GM12878 (cell line): Measurements from ENCODE around the gene CNST. TPM values are rescaled to one million over a fixed set of nuclear protein-coding genes. Genes with fewer than 3 reads are reported as not detected.

Experiments used
- ATAC-seq: fragments of 200-7000 bp; cut with Tn5 transposase; 3 replicates; pipeline ENCODE4 v1.9.1; 2020; ENCODE audit warnings: mild to moderate bottlenecking, moderate library complexity
- BruUV-seq: library from RNA; stranded (reverse); fragments of 400-500 nt; replicated peaks from 2 replicates; lab custom pipeline; 2021; lab: Mats Ljungman, UMichigan
- CTCF ChIA-PET: fragments of 300-600 bp; sonication (Branson Sonifier 250); formaldehyde crosslinking; extraction: SDS; loops from one replicate; lab custom pipeline; 2021; ENCODE audit warnings: inconsistent platforms; lab: Yijun Ruan, JAX
- POLR2A ChIA-PET: fragments of 350-600 bp; formaldehyde crosslinking; extraction: SDS; loops from one replicate; lab custom pipeline; 2021; ENCODE audit warnings: inconsistent platforms; lab: Charles Lee
- RAD21 ChIA-PET: fragments of 300-600 bp; sonication (Branson Sonifier 250); formaldehyde crosslinking; loops from one replicate; lab custom pipeline; 2023; ENCODE audit warnings: antibody characterized with exemption; ENCODE audit not compliant: unreplicated experiment; lab: Charles Lee
- SMC1A ChIA-PET: fragments of 300-600 bp; sonication (Branson Sonifier 250); formaldehyde crosslinking; loops from one replicate; lab custom pipeline; 2023; ENCODE audit not compliant: unreplicated experiment, uncharacterized antibody; lab: Charles Lee
- DNase-seq: peaks from one replicate; pipeline ENCODE4 v3.0.0-alpha.2; 2011; ENCODE audit warnings: low read depth, low spot score
- FAIRE-seq: peaks from 3 replicates; lab custom pipeline; 2011; peaks lifted over from hg19 to GRCh38; lab: Jason Lieb, UNC
- H2AFZ ChIP-seq: 2 replicates; pipeline ENCODE4 v1.6.0; 2011; ENCODE audit warnings: low read depth, low read length, control low read depth; ENCODE audit not compliant: control insufficient read depth
- H3K27ac ChIP-seq: 2 replicates; pipeline ENCODE4 v1.5.1; 2011; ENCODE audit warnings: control low read depth; ENCODE audit not compliant: control insufficient read depth, insufficient read depth
- H3K27me3 ChIP-seq, 2 experiments: replicated peaks in 1 of 2; 2 replicates each; pipeline versions ENCODE4 v1.6.0 to v1.6.1; 2011; ENCODE audit warnings: low read length in 1 of 2; ENCODE audit not compliant: control insufficient read depth in 2 of 2, insufficient read depth in 2 of 2
- H3K36me3 ChIP-seq, 2 experiments: 2 replicates each; pipeline ENCODE4 v1.5.1; 2011; ENCODE audit warnings: low read length in 1 of 2; ENCODE audit not compliant: control insufficient read depth in 2 of 2, insufficient read depth in 2 of 2
- H3K4me1 ChIP-seq: 2 replicates; pipeline ENCODE4 v1.6.1; 2011; ENCODE audit warnings: mild to moderate bottlenecking, low read length, moderate library complexity, mixed read lengths; ENCODE audit not compliant: control insufficient read depth, insufficient read depth
- H3K4me2 ChIP-seq: 2 replicates; pipeline ENCODE4 v1.6.0; 2011; ENCODE audit warnings: control low read depth; ENCODE audit not compliant: control insufficient read depth, insufficient read depth
- H3K4me3 ChIP-seq: fragments of 200-600 bp; sonication (generic); 2 replicates; pipeline ENCODE4 v1.5.1; 2016
- H3K79me2 ChIP-seq: 2 replicates; pipeline ENCODE4 v1.6.0; 2011; ENCODE audit warnings: low read length; ENCODE audit not compliant: control insufficient read depth, insufficient read depth
- H3K9ac ChIP-seq: 2 replicates; pipeline ENCODE4 v1.8.0; 2011; ENCODE audit warnings: low read length, control low read depth, mixed read lengths; ENCODE audit not compliant: control insufficient read depth, insufficient read depth
- H3K9me3 ChIP-seq: replicated peaks from 3 replicates; pipeline ENCODE4 v1.5.1; 2011; ENCODE audit warnings: mild to moderate bottlenecking, low read length; ENCODE audit not compliant: control insufficient read depth, insufficient read depth
- H4K20me1 ChIP-seq: 2 replicates; pipeline ENCODE4 v1.6.0; 2011; ENCODE audit not compliant: control insufficient read depth, insufficient read depth
- BCL11A ChIP-seq: IDR thresholded peaks from 2 replicates; pipeline ENCODE4 v1.6.1; 2011; ENCODE audit warnings: low read depth, low read length
- BHLHE40 ChIP-seq, 2 experiments: fragments of 450-650 bp in 1 of 2; IDR thresholded peaks; 2 replicates each; pipeline ENCODE4 v1.6.1; 2011 to 2017; ENCODE audit warnings: low read depth in 2 of 2, borderline replicate concordance in 1 of 2, improper control_type of control experiment in 1 of 2, low read length in 1 of 2, mild to moderate bottlenecking in 1 of 2
- ELK1 ChIP-seq: IDR thresholded peaks from 2 replicates; pipeline ENCODE4 v1.6.1; 2012; ENCODE audit warnings: low read depth, low read length, improper control_type of control experiment
- FOXM1 ChIP-seq: IDR thresholded peaks from 2 replicates; pipeline ENCODE4 v1.6.1; 2012; ENCODE audit warnings: low read depth, mild to moderate bottlenecking, inconsistent platforms, low read length, moderate library complexity
- JUNB ChIP-seq: IDR thresholded peaks from 2 replicates; pipeline ENCODE4 v1.6.1; 2016; ENCODE audit warnings: antibody characterized with exemption, mild to moderate bottlenecking
- NBN ChIP-seq: fragments of 450-650 bp; IDR thresholded peaks from 2 replicates; pipeline ENCODE4 v1.6.1; 2016
- NFYA ChIP-seq: IDR thresholded peaks from 2 replicates; pipeline ENCODE4 v1.6.1; 2011; ENCODE audit warnings: low read depth, mild to moderate bottlenecking, low read length, improper control_type of control experiment, borderline replicate concordance
- POLR2A ChIP-seq: IDR thresholded peaks from 2 replicates; pipeline ENCODE4 v1.6.1; 2011; ENCODE audit warnings: low read depth, mild to moderate bottlenecking, low read length
- POU2F2 ChIP-seq: IDR thresholded peaks from 3 replicates; pipeline ENCODE4 v1.6.1; 2011; ENCODE audit warnings: low read depth, mild to moderate bottlenecking, low read length, borderline replicate concordance
- YBX1 ChIP-seq: fragments of 450-650 bp; IDR thresholded peaks from 2 replicates; pipeline ENCODE4 v1.6.1; 2016; ENCODE audit warnings: antibody characterized with exemption
- ZBED1 ChIP-seq: IDR thresholded peaks from 2 replicates; pipeline ENCODE4 v1.6.1; 2016; ENCODE audit warnings: borderline replicate concordance
- ZBTB40 ChIP-seq: fragments of 450-650 bp; IDR thresholded peaks from 2 replicates; pipeline ENCODE4 v1.6.1; 2016; ENCODE audit warnings: mild to moderate bottlenecking, moderate library complexity, borderline replicate concordance
- ZNF384 ChIP-seq: IDR thresholded peaks from 2 replicates; pipeline ENCODE4 v1.6.1; 2012; ENCODE audit warnings: low read depth, mild to moderate bottlenecking, low read length, improper control_type of control experiment, borderline replicate concordance
- ZSCAN29 ChIP-seq: fragments of 450-650 bp; IDR thresholded peaks from 2 replicates; pipeline ENCODE4 v1.6.1; 2017; ENCODE audit warnings: mild to moderate bottlenecking, moderate library complexity
- WGBS: methylation state at CpG from one replicate; pipeline ENCODE4 v1.1.6; 2016; ENCODE audit warnings: low lambda C conversion rate; ENCODE audit not compliant: insufficient replicate concordance, insufficient coverage; ENCODE audit errors: missing lambda C conversion rate; 5-methylcytosine and 5-hydroxymethylcytosine counted together
- in situ Hi-C: fragments of 300-500 bp; cut with MboI; formaldehyde crosslinking; loops from 9 replicates; pipeline ENCODE4 v1.14.3; 2018; ENCODE audit warnings: mixed read lengths
- intact Hi-C: fragments of 100-400 bp; cut with micrococcal nuclease; formaldehyde crosslinking; loops from one replicate; pipeline ENCODE4 v1.14.2; 2022; ENCODE audit not compliant: unreplicated experiment
- polyA plus RNA-seq, 11 experiments: library from polyadenylated mRNA; depleted of rRNA in 4 of 11; unstranded in 6 of 11; stranded (reverse) in 5 of 11; fragments of >200 nt; fragmentation: Nextera tagmentation in 4 of 11; fragmentation: Illumina TruSeq in 1 of 11; extraction: Ambion mirVana in 4 of 11; extraction: Trizol in 1 of 11; gene quantifications; 1 replicate in 1 of 11; 2 replicates in 10 of 11; pipeline versions ENCODE4 v1.2.1 to v1.2.3, GENCODE V29; 2011 to 2016; ENCODE audit warnings: inconsistent platforms in 2 of 11, missing spikeins in 2 of 11, low read depth in 1 of 11
- total RNA-seq, 4 experiments: library from RNA; depleted of rRNA in 3 of 4; stranded (reverse); fragments of >200 nt in 3 of 4; fragmentation: Illumina TruSeq in 1 of 4; extraction: Trizol in 1 of 4; gene quantifications; 2 replicates each; pipeline versions ENCODE4 v1.2.1 to v1.2.3, GENCODE V29; 2013 to 2021
- TF ChIP-seq, protein P1 (sequence below): fragments of 450-650 bp; IDR thresholded peaks from 2 replicates; pipeline ENCODE4 v1.6.1; 2017; ENCODE audit warnings: borderline replicate concordance
- TF ChIP-seq, protein P2 (sequence below): fragments of 450-650 bp; formaldehyde crosslinking; IDR thresholded peaks from 2 replicates; pipeline ENCODE4 v1.5.0; 2022; ENCODE audit warnings: mild to moderate bottlenecking, missing genetic modification characterization

Gene CNST
- total and polyA plus RNA-seq, 10 of the 15 experiments (the other 5 are each of a cell fraction or from before 2014, with no cell fraction given) = 4.8 to 16.2 (median 12.3) TPM

DNA sequence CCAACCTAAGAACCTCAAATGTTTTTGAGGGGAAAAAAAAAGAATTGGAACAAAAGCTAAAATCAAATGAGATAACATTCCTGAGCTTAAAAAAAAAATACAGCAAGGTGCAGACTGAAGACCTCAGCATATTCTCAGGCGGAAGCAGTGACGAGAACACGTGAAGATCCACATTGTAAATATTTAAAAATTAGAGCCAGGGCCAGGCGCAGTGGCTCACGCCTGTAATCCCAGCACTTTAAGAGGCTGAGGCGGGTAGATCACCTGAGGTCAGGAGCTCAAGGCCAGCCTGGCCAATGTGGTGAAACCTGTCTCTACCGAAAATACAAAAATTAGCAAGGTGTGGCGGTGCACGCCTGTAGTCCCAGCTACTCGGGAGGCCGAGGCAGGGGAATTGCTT, 15.9 kb upstream of the CNST start:
- RAD21 ChIA-PET = no interaction called here
- Histone ChIP-seq H3K9ac (no peak overlapping the region), H3K4me2 (no peak overlapping the region), H3K27me3 (no peaks in the 10 kb centered on the region), H3K27ac (no peak overlapping the region), H2AFZ (no peak overlapping the region), H3K9me3 (no peaks in the 10 kb centered on the region), H3K4me1 (no peaks in the 10 kb centered on the region), H3K36me3 (peaks cover 7 to 9% of the 10 kb centered on the region in 2 experiments), H3K4me3 (no peak overlapping the region), H3K79me2 (no peaks in the 10 kb centered on the region; the same call in 1 of the 2 replicates), H4K20me1 (no peaks in the 10 kb centered on the region)
- ATAC-seq (no peak), DNase-seq (no peak), FAIRE-seq (no peak)
- POLR2A ChIA-PET = interaction anchor here (0.6 kb wide), 2 partner anchors 36 to 734 kb away, joined by 3 to 6 read pairs; no protein-coding TSS in a partner anchor
- SMC1A ChIA-PET = interaction anchor here (1.5 kb wide), 1 partner anchor 10 kb away, joined by 4 read pairs; no protein-coding TSS in a partner anchor
- in situ Hi-C loops (no loop called here), intact Hi-C loops (no loop called here)
- WGBS = 70% methylated on average over 11 of the region's 11 CpGs
- no TSS peak for BruUV-seq
- CTCF ChIA-PET = no interaction called here
- TF ChIP-seq ZBED1 (no peak), POU2F2 (no peak), NBN (no peak), ZSCAN29 (no peak), ELK1 (no peak), NFYA (no peak), JUNB (no peak), POLR2A (no peak), ZBTB40 (no peak), ZNF384 (no peak), BCL11A (no peak), YBX1 (no peak), BHLHE40 (IDR thresholded peaks at IDR 0.05; ENCODE audit: borderline replicate concordance in 1 of 2, low read depth in 2 of 2, low read length in 1 of 2) (no peak), FOXM1 (no peak)
- TF ChIP-seq, protein P1, sequence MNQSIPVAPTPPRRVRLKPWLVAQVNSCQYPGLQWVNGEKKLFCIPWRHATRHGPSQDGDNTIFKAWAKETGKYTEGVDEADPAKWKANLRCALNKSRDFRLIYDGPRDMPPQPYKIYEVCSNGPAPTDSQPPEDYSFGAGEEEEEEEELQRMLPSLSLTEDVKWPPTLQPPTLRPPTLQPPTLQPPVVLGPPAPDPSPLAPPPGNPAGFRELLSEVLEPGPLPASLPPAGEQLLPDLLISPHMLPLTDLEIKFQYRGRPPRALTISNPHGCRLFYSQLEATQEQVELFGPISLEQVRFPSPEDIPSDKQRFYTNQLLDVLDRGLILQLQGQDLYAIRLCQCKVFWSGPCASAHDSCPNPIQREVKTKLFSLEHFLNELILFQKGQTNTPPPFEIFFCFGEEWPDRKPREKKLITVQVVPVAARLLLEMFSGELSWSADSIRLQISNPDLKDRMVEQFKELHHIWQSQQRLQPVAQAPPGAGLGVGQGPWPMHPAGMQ = no peak
- TF ChIP-seq, protein P2, sequence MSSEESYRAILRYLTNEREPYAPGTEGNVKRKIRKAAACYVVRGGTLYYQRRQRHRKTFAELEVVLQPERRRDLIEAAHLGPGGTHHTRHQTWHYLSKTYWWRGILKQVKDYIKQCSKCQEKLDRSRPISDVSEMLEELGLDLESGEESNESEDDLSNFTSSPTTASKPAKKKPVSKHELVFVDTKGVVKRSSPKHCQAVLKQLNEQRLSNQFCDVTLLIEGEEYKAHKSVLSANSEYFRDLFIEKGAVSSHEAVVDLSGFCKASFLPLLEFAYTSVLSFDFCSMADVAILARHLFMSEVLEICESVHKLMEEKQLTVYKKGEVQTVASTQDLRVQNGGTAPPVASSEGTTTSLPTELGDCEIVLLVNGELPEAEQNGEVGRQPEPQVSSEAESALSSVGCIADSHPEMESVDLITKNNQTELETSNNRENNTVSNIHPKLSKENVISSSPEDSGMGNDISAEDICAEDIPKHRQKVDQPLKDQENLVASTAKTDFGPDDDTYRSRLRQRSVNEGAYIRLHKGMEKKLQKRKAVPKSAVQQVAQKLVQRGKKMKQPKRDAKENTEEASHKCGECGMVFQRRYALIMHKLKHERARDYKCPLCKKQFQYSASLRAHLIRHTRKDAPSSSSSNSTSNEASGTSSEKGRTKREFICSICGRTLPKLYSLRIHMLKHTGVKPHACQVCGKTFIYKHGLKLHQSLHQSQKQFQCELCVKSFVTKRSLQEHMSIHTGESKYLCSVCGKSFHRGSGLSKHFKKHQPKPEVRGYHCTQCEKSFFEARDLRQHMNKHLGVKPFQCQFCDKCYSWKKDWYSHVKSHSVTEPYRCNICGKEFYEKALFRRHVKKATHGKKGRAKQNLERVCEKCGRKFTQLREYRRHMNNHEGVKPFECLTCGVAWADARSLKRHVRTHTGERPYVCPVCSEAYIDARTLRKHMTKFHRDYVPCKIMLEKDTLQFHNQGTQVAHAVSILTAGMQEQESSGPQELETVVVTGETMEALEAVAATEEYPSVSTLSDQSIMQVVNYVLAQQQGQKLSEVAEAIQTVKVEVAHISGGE = no peak
